H4 (cell line): Measurements from ENCODE around the gene KRTAP10-5. TPM values are rescaled to one million over a fixed set of nuclear protein-coding genes. Genes with fewer than 3 reads are reported as not detected.
"Not testable (repeated sequence)": the region's sequence is repeated elsewhere in the genome, so short reads cannot be mapped to it uniquely, and the experiment has no call there.

Source experiments
- DNase-seq: peaks from one replicate; pipeline ENCODE4 v3.0.0-alpha.2; 2015; ENCODE audit warnings: low spot score
- total RNA-seq: library from RNA; depleted of rRNA; stranded (reverse); fragments of >200 nt; shearing (Covaris generic); gene quantifications from 2 replicates; pipeline ENCODE4 v1.2.3, GENCODE V29; 2014

KRTAP10-5 gene
- total RNA-seq, 1 experiment from 2014 or later, result not detected

DNA sequence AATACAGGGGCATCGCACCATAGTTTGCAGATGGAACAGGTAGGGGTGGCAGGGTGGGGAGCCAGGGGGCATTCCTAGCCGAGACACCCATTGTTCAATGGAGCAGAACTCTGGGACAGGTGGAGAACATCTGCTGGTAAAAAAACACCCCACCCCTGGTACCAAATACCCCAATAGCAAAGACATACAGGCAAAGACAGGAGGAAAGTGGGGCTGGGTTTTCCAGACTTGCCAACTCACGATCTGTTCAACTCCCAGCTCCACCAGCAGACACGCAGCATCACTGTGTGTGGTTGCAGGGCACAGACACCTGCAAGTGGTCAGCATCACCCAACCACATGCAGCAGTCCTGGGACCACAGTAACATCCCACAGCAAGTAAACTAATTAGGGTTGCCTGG, 31.1 kb upstream of the KRTAP10-5 start:
- DNase-seq, result no peak

DNA sequence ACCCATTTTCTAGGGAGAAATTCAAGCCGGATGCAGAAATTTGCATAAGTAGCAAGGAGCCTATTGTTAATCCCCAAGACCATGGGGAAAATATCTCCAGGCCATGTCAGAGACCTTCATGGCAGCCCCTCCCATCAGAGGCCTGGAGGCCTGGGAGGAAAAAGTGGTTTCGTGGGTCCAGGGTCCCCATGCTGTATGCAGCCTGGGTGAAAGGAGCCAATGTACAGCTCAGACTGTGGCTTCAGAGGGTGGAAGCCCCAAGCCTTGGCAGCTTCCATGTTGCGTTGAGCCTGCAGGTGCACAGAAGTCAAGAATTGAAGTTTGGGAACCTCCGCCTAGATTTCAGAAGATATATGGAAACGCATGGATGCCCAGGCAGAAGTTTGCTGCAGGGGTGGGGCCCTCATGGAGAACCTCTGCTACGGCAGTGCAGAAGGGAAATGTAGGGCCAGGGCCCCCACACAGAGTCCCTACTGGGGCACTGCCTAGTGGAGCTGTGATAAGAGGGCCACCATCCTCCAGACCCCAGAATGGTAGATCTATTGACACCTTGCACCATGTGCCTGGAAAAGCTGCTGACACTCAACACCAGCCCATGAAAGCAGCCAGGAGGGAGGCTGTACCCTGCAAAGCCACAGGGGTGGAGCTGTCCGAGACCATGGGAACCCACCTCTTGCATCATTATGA, 29.9 kb upstream of the KRTAP10-5 start:
- DNase-seq, result not testable (repeated sequence)

DNA sequence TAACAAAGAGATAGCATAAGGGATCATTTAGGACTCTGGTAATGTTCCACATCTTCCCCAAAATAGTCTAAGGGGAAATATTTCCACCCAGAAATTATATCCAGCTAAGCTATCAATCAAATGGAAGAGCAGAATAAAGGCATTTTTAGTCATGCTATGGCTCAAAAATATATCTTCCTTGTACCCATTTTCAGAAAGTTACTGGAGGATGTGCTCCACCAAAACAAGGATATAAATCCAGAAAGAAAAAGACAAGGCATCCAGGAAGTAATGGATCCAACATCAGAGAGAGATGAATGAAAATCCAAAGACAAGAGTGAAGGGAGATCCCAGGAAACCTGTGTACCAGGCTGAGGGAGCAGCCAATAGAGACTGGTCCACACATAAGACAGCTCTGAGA, 28.8 kb upstream of the KRTAP10-5 start:
- DNase-seq, result no peak

DNA sequence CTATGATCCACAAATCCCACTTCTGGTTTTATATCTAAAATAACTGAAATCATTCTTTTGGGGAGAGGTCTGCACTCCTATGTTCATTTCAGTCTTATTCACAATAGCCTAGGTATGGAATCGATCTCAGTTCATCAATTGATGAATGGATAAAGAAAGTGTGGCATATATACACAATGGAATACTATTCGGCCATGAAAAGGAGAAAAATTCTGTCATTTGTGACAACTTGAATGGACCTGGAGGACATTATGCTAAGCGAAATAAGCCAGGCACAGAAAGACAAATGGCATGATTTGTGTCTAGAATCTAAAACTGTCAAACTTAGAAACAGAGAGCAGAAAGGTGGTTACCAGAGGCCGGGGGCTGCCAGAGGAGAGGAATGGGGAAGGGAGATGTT, 26.1 kb upstream of the KRTAP10-5 start:
- no peak for DNase-seq

DNA sequence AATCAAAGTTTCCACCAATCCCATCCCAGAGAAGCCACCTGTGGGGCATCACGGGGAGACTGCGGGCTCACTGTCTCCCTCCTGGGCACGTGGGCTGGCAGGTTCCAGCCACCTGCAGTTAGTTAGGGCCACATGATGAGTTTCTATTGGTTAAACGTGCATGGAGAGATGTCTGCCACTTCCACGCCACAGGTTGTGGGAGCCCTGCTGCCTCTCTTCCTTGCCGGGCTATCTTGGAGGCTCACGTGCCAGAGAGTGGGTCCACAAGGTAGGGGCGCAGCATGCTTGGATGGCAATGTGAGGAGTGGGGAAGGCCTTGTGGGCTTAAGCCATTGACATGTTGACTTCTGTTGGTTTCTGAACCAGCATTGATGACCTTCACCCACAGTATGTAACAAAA, 23.5 kb upstream of the KRTAP10-5 start:
- DNase-seq, result no peak

DNA sequence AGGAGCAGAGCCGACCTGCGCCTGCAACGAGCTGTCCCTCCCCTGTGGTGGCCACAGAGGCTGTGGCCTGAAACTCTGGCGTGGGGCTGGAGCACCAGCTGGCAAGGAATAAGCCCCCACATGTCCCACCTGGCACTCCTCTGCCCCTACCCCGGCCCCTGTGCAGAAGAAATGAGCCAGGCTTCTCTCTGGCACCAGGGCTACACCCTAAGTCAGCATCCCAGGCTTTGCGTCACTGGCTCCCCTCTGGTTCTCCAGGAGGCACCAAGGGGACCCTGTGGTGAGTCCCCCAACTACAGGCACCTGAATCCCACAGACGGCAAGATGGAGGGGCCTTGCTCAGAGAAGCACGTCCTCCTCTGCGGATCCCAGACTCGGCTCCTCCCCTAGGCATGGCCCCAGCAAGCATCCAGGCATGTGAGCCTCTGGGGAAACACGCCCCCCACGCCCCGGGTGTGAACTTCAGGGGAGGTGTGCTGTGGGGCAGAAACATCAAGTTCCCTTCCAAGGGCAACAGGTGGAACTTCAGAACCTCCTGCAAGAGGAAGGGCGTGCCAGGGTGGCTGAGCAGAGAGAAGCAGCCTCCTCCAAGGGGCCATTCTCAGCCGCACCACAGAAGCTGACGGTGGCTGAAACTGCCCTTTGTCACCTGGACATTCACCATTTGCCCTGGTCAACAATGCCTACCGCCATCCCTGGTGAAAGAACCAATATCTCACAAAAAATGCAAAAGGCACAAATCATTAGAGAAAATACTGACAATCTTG, 22.9 kb upstream of the KRTAP10-5 start:
- no peak for DNase-seq

DNA sequence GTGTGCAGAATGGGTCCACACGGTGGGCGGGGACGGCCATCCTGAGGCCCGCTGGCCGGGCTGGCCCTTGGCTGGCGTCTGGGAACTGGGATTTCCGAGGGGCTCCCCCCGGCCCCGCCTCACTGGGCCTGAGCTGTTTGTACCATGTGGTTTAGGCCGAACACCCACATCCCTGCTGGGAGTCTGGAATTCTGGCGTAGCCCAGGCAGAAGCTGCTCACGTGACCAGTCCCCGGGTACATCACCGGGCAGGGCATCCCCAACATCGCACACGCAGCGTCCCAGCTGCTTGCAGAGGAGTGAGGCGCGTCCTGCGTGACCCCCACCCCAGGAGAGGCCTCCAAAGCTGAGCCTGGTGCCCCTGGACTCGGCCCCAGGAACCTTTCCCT, 22.1 kb upstream of the KRTAP10-5 start:
- no peak for DNase-seq

DNA sequence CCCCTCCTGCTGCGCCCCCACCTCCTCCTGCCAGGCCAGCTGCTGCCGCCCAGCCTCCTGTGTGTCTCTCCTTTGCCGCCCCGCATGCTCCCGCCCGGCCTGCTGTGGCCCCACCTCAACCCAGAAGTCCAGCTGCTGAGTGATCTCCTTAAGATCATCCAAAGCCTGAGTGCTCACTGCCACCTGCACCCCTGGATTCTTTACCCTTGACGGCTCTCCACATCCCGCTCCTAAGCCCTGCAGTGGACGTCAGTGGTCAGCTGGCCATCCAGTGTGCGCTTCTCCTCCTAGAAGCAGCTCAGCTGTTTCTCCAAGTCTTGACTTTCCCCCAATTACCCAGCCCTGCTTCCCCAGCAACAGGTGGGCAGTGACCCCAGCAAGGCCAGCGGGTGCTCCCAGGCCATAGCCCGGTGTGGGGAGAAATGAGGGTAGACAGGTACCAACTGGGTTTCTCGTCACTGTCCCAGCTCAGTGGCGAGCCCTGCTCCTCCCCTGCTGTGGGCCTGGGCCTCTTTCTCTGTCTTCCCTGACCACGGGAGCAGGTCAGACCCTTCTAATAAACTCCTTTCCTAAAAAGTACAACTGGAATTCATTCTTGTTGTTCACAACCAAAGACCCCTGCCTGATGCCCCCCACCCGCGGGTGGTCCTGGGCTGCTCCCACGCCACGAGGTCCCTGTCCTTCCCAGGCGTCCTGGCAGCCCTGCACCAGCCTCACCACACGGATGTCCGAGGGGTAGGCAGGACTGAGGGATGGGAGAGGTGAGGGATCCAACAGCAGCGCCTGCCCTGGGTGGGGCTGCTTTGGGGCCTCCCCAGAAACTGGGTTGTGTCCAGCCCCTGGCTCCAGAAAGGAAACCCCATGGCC, 21.4 kb upstream of the KRTAP10-5 start:
- DNase-seq, result no peak

DNA sequence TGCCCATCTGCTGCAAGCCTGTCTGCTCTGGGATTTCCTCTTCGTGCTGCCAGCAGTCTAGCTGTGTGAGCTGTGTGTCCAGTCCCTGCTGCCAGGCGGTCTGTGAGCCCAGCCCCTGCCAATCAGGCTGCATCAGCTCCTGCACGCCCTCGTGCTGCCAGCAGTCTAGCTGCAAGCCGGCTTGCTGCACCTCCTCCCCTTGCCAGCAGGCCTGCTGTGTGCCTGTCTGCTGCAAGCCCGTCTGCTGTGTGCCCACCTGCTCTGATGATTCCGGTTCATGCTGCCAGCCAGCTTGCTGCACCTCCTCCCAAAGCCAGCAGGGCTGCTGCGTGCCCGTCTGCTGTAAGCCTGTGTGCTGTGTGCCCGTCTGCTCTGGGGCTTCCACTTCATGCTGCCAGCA, 20.7 kb upstream of the KRTAP10-5 start:
- DNase-seq, result not testable (repeated sequence)

DNA sequence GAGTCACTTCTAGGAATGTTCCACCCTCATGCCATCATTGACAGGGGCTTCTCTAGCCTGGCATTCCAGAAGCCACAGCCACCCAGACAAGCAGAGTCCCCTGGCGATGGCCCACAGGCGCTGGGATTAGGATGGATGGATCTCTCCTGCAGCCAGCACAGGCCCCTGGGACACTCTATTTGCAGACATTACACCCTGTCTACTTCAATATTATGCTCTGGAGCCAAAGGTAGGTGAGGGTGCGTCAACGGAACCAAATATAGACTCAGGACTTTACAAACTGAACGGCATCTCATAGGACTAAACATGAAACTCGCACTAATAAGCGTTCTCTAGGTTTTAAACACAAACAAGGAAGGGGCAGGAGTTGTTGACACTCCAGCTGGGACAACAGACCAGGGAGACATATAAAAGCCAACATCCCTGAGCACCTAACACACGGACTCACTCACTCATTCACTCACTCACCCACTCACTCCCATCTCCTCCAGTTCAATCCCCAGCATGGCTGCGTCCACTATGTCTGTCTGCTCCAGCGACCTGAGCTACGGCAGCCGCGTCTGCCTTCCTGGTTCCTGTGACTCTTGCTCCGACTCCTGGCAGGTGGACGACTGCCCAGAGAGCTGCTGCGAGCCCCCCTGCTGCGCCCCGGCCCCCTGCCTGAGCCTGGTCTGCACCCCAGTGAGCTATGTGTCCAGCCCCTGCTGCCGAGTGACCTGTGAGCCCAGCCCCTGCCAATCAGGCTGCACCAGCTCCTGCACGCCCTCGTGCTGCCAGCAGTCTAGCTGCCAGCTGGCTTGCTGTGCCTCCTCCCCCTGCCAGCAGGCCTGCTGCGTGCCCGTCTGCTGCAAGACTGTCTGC, 19.9 kb upstream of the KRTAP10-5 start, which contains the start of gene KRTAP10-7:
Gene KRTAP10-7, plus strand, starts transcription at position 480 of the 861 bp plus-strand sequence. Its CDS starts 25 bp downstream, at position 505.
- not testable (repeated sequence) for DNase-seq

DNA sequence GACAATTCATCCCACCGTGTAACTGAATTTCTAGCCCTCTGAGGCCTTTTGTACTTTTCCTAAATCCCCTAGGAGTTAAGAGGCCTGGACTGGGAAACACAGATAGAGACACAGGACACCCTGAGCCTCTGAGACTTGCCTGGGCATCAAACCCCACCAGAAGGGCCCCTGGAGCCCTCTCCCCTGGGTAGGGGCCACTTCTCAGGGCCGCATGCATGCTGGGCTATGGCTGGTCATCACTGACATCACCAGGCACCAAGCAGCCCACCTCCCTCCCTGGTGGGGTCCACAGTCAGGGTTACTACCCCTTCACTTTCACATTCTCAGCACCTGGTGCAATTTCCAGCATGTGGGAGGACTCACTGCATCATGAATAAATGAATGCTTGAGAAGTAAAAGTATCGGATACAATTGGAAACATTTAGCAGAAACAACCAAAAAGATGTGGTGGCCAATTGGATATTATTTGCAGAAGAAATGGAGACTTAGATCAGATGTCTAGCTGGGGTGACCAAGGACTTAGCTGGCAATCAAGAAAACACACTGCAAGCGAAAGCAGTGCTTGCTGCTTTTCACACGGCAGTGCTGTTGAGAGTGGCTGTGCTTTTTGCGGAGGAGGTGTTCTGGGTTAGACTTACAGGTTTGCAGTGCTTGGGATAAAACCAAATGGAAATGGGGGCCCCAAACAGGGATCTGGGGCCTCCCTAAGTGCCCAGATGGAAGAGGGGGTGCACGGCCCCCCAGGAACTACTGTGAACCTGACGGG, 19.0 kb upstream of the KRTAP10-5 start:
- no peak for DNase-seq

DNA sequence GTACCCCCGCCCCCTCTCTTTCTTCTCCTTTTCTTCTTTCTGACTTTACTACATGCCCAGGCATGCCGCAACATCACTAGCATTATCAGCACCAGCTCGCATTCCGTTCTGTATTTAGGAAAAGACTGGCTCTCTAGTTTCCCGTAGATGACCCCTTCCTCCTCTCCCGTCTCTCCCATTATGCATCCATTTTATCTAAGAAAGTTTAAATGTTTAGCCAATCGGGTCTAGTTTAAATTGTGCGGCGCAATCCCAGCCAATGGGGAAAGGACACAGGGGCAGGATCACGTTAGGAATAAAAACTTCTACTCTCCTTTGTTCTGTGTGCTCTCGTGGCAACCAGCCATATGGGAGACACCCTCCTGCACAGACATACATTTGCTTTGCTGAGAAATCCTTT, 17.7 kb upstream of the KRTAP10-5 start:
- no peak for DNase-seq

DNA sequence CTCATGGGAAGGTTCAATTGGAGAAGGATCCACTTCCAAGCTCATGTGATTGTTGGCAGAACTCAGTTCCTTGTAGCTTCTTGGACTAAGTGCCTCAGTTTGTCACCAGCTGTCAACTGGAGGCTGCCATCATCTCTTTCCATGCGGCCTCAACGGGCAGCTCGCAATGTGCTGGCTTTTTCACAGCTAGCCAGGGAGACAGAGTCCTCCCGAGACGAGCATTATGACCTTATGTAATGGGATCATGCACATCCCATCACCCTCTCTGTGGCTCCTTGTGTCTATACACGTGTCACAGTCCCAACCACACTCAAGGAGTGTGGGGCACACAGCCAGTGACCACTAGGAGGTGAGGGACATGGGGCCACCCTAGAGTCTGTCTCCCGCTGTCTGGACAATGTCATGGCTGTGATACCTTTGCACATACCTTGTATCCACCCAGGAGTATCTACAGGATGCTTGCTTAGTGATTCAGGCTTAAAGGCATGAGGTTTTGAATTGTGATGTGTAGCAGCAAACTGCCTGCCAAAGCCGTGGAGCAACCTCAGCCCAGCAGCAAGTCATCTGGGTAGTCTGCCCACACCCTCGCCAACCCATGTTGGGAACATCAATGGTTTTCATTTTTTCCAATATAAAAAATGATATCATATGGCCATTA, 15.8 kb upstream of the KRTAP10-5 start:
- DNase-seq, result no peak

DNA sequence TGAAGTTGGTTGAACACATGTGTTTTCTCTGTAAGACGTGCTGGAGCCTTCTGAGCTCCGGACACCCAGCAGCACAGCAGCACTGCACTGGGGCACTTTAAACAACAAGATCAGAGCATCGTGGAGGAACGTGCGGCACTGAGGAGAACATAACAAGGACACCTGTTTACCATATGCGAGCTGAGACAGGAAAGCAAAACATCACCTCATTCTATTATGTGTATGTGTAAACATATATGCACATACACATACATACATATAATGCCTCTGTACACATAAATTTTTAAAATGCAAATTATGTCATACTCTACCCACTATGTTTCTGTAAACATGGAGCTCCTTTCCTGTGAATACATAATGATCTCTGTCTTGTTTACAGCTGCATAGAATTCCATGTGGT, 15.1 kb upstream of the KRTAP10-5 start:
- no peak for DNase-seq

DNA sequence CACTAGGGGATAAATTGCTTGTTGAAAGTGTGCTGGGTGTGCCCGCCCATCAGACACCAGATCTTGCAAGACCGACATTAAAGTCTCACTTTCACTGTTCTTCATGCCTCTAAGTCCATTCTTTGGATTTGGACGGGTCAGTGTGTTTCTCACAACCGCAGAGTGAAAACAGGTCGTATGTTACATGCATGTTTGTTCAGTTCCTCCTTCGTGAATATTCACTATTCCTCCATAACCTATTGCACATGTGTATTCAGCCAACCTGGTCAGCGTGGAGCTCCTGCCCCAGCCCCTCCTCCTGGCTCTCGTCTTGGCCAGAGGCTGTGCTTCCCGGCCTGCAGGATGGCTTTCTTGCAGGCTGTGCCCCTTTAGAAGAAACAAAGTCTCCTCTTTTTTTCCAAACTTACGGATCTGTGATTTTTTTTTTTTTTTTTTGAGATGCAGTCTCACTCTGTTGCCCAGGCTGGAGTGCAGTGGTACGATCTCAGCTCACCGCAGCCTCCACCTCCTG, 14.1 kb upstream of the KRTAP10-5 start:
- no peak for DNase-seq

DNA sequence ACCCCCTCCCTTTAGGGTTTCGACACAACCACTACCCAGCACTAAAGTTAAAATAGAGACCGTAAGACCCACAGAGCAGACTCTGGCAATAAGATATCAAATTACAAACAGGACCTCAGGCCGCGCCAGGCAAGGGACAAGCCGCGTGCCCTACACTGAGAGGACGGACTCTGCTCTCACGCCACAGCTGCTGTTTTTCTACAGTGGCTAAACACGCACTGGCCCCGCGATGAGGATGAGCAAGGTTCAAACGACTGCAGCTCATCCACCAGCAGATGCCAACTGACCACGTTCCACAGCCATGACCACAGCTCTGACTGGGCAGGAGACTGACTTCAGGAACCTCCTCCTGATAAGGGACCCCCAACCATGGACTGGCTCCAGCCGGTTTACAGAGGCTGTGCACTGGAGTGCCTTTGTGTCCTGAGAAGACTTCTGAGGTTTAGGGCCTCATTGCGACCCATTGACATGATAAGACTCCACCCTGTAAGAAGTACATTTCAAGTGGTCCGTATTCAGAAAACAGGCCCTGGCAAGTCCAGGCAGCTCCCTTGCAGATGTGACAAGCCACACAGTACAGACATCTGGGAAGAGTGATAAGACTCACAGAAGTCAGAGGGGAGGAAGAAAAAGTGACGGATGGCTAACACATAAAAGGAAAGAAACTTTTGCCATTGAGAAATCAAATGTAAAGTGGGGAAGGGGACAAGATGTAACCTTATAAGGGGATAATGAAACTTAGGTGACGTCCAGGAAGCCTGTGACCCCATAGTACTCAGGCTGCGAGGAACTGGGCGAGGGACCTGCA, 13.4 kb upstream of the KRTAP10-5 start:
- DNase-seq, result no peak

DNA sequence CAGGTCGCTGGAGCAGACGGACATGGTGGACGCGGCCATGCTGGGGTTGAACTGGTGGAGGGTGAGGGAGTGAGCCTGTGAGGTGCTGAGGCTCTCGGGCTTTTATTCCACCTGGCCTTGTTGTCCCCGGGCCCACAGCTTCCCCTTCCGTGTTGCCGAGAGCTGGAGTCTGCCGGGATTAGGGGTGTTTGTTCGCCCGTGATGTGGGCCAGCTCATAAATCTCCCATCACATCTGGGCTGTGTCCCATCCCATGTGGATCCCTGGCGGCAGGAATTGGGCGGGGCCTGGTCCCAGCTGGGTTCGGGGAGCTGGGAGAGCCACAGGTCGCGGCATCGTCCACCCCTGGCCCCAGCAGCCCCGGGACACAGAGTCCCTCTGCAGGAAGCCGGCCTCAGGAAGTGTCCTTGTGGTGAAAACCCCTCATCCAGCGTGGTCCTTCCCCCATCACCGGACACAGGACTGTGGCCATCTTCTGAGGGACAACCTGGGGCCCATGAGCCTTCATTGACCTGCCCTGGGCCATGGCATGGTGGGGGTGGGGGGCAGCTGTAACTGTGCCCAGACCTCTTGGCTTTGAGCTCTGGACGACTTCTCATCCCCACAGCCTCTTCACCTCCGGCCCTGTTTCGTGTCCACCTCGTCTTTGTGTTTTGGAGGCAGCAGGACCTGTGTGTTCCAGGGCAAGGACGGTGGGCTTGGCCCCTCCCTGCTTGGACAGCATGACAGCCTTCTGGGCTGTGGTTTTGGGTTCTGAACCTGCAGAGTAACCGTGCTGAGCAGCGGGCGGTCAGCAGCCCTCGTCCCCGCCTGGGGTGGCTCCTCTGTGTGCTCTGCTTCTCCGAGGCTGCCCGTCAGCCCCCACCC, 12.3 kb upstream of the KRTAP10-5 start, which contains the start of gene KRTAP10-6:
Gene KRTAP10-6, minus strand, starts transcription at position 60 of the 866 bp plus-strand sequence. Its CDS starts 21 bp downstream, at position 39.
- DNase-seq, result no peak

DNA sequence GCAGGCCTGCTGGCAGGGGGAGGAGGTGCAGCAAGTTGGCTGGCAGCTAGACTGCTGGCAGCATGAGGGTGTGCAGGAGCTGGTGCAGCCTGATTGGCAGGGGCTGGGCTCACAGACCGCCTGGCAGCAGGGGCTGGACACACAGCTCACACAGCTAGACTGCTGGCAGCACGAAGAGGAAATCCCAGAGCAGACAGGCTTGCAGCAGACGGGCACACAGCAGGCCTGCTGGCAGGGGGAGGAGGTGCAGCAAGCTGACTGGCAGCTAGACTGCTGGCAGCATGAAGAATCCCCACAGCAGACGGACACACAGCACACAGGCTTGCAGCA, 11.4 kb upstream of the KRTAP10-5 start:
- DNase-seq, result not testable (repeated sequence)
